ENCODE measurements around the gene TBC1D2B. TPM values are rescaled to one million over a fixed set of nuclear protein-coding genes. Genes with fewer than 3 reads are reported as not detected.

The TBC1D2B gene
- total RNA-seq, 6 donors from 2014 or later, result 31.5 to 103 (median 64.2) TPM

- WGBS, 2 donors, result 85 to 86% methylated on average over 4 of the region's 4 CpGs
- H3K4me1 ChIP-seq, result peaks cover 32 to 52% (median 39%) of the 10 kb centered on the region in 4 donors
- DNase-seq (no peak), ATAC-seq (ENCODE audit: low FRiP score in 2 of 2) (no peak)
- H3K27me3 ChIP-seq, result no peaks in the 10 kb centered on the region
- no peak overlapping the region for H3K4me3 ChIP-seq
- H3K27ac ChIP-seq, result peak overlapping the region in 1 of 4 donors; percentile 39
- TF ChIP-seq, protein P1, sequence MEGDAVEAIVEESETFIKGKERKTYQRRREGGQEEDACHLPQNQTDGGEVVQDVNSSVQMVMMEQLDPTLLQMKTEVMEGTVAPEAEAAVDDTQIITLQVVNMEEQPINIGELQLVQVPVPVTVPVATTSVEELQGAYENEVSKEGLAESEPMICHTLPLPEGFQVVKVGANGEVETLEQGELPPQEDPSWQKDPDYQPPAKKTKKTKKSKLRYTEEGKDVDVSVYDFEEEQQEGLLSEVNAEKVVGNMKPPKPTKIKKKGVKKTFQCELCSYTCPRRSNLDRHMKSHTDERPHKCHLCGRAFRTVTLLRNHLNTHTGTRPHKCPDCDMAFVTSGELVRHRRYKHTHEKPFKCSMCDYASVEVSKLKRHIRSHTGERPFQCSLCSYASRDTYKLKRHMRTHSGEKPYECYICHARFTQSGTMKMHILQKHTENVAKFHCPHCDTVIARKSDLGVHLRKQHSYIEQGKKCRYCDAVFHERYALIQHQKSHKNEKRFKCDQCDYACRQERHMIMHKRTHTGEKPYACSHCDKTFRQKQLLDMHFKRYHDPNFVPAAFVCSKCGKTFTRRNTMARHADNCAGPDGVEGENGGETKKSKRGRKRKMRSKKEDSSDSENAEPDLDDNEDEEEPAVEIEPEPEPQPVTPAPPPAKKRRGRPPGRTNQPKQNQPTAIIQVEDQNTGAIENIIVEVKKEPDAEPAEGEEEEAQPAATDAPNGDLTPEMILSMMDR (IDR thresholded peaks at IDR 0.05), result no peak
- no peak for TF ChIP-seq POLR2AphosphoS5 (IDR thresholded peaks at IDR 0.05)
- TF ChIP-seq EP300 (IDR thresholded peaks at IDR 0.05), result no peak
- no peak for TF ChIP-seq POLR2A (IDR thresholded peaks at IDR 0.05)
- H3K36me3 ChIP-seq, result peaks cover 18 to 89% (median 59%) of the 10 kb centered on the region in 4 donors
- H3K9me3 ChIP-seq, result no peaks in the 10 kb centered on the region
These were observed 75.9 kb downstream of the TBC1D2B start for GRCh38 chr15:78001656-78002055.

DNA sequence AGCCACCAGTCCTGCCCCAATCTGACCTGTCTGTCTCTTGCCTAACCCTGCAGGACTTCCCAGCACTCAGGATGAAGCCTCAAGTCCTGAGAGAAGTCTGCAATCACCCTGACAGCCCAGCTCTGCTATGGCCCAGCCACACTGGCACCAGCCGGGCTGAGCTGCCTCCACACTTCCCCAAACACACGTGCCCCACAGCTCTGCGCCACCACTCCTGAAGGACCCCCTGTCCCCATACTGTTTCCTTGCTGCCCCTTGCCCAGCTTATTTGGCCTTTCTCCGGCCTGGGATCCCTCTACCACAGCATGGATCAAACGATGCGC lies 76.6 kb downstream of the TBC1D2B start:
- TF ChIP-seq POLR2A (IDR thresholded peaks at IDR 0.05) (no peak), EP300 (IDR thresholded peaks at IDR 0.05) (no peak), POLR2AphosphoS5 (IDR thresholded peaks at IDR 0.05) (no peak)
- TF ChIP-seq, protein P1 (IDR thresholded peaks at IDR 0.05), result no peak
- Histone ChIP-seq H3K4me1 (peaks cover 25 to 44% (median 32%) of the 10 kb centered on the region in 4 donors), H3K27ac (peak overlapping the region in 2 of 4 donors; percentile 39 to 57), H3K4me3 (no peak overlapping the region), H3K36me3 (peaks cover 16 to 87% (median 59%) of the 10 kb centered on the region in 4 donors), H3K9me3 (no peaks in the 10 kb centered on the region), H3K27me3 (no peaks in the 10 kb centered on the region)
- ATAC-seq (ENCODE audit: low FRiP score in 2 of 2), result no peak
- 80 to 81% methylated on average over 6 of the region's 6 CpGs for WGBS, 2 donors
- DNase-seq, result no peak

GRCh38 chr15:78000091-78000926 lies 77.2 kb downstream of the TBC1D2B start:
- DNase-seq (peak; percentile 91 to 93), ATAC-seq (ENCODE audit: low FRiP score in 2 of 2) (peak; percentile 68 to 93)
- peaks cover 16 to 86% (median 58%) of the 10 kb centered on the region in 4 donors for H3K36me3 ChIP-seq
- no peaks in the 10 kb centered on the region for H3K27me3 ChIP-seq
- TF ChIP-seq, protein P1 (IDR thresholded peaks at IDR 0.05), result peak; percentile 57 to 93 (median 72)
- no peak for TF ChIP-seq POLR2AphosphoS5 (IDR thresholded peaks at IDR 0.05)
- H3K4me1 ChIP-seq, result peaks cover 20 to 38% (median 26%) of the 10 kb centered on the region in 4 donors
- H3K4me3 ChIP-seq, result no peak overlapping the region
- H3K9me3 ChIP-seq, result no peaks in the 10 kb centered on the region
- peak overlapping the region in 3 of 4 donors; percentile 17 to 57 (median 39) for H3K27ac ChIP-seq
- WGBS, 2 donors, result 62 to 79% methylated on average over 12 to 24 of the region's 24 CpGs

DNA sequence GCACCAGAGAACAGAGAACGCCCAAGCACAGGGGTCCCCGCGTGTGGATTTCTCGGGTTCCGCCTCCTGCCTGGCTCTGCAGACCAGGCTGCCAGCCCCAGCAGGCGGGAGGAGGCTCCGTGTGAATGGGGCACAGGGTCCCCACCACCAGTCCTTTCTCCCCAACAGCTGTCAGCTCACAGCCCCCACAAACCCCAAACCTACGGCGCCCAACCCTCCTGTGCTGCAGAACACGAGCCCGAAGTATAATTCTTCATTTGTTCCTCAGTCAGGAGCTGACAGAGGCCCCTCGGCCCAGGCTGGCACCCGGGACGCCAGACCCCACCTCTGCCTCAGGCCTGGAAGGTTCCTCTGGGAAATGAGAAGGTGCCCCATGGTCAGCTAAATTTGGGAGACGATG lies 78.0 kb downstream of the TBC1D2B start:
- Histone ChIP-seq H3K27ac (no peak overlapping the region), H3K9me3 (no peaks in the 10 kb centered on the region), H3K27me3 (no peaks in the 10 kb centered on the region), H3K4me1 (peaks cover 11 to 30% (median 18%) of the 10 kb centered on the region in 4 donors), H3K36me3 (peaks cover 16 to 87% (median 57%) of the 10 kb centered on the region in 4 donors), H3K4me3 (no peak overlapping the region)
- TF ChIP-seq POLR2AphosphoS5 (IDR thresholded peaks at IDR 0.05) (no peak), POLR2A (IDR thresholded peaks at IDR 0.05) (no peak), EP300 (IDR thresholded peaks at IDR 0.05) (no peak)
- TF ChIP-seq, protein P1 (IDR thresholded peaks at IDR 0.05), result no peak
- 91 to 92% methylated on average over 12 to 15 of the region's 15 CpGs for WGBS, 2 donors
- DNase-seq (no peak), ATAC-seq (ENCODE audit: low FRiP score in 2 of 2) (no peak)

Data from upper lobe of left lung (tissue), 6 donors.